H1 (cell line): ENCODE results near the gene GGA1. TPM values are rescaled to one million over a fixed set of nuclear protein-coding genes. Genes with fewer than 3 reads are reported as not detected.

ENCODE experiments used
- BCL11A ChIP-seq, 2 experiments: IDR thresholded peaks; one replicate each; pipeline ENCODE4 v1.6.1; 2011; ENCODE audit warnings: low read depth in 2 of 2, low read length in 2 of 2, mild to moderate bottlenecking in 2 of 2
- EP300 ChIP-seq, 2 experiments: IDR thresholded peaks; 1 replicate in 1 of 2; 2 replicates in 1 of 2; pipeline ENCODE4 v1.6.1; 2011 to 2012; ENCODE audit warnings: low read depth in 2 of 2, low read length in 2 of 2, mild to moderate bottlenecking in 2 of 2, borderline replicate concordance in 1 of 2, inconsistent platforms in 1 of 2, moderate library complexity in 1 of 2
- HDAC6 ChIP-seq: IDR thresholded peaks from one replicate; pipeline ENCODE4 v1.7.1; 2012; ENCODE audit warnings: low read depth, mild to moderate bottlenecking, inconsistent platforms, low read length, moderate library complexity
- RAD21 ChIP-seq, 2 experiments: IDR thresholded peaks in 1 of 2; conservative IDR thresholded peaks in 1 of 2; 2 replicates each; pipeline ENCODE4 v1.6.1; 2011; ENCODE audit warnings: low read depth in 2 of 2, low read length in 2 of 2, improper control_type of control experiment in 1 of 2, inconsistent platforms in 1 of 2, mild to moderate bottlenecking in 1 of 2, moderate library complexity in 1 of 2
- polyA plus RNA-seq, 7 experiments: library from polyadenylated mRNA; depleted of rRNA in 3 of 7; stranded (reverse) in 5 of 7; unstranded in 2 of 7; fragments of >200 nt in 5 of 7; fragments of 200-250 nt in 2 of 7; gene quantifications; 1 replicate in 5 of 7; 2 replicates in 1 of 7; 4 replicates in 1 of 7; pipeline versions ENCODE4 v1.2.1 to v1.2.3, GENCODE V29; 2011 to 2013; ENCODE audit warnings: missing spikeins in 2 of 7, mixed read lengths in 2 of 7
- total RNA-seq: library from RNA; stranded (reverse); fragmentation: NEBNext Ultra II Directional; extraction: Animal tissue kit (Norgen Biotek cat#: 25700); gene quantifications from 2 replicates; pipeline ENCODE4 v1.2.1, GENCODE V29; 2021

The GGA1 gene
- total and polyA plus RNA-seq, 2 of the 8 experiments (the other 6 are each of a cell fraction or from before 2014, with no cell fraction given), result 49.3 to 57.2 TPM

GRCh38 chr22:37564111-37564711, 44.4 kb upstream of the GGA1 start (continued):
- TF ChIP-seq BCL11A (IDR thresholded peaks at IDR 0.05; ENCODE audit: low read depth in 2 of 2, low read length in 2 of 2) (no peak), RAD21 (IDR thresholded peaks at IDR 0.05 in 1 of 2, conservative IDR thresholded peaks at IDR 0.05 in 1 of 2; ENCODE audit: low read depth in 2 of 2, low read length in 2 of 2) (no peak), HDAC6 (no peak), EP300 (IDR thresholded peaks at IDR 0.05; ENCODE audit: borderline replicate concordance in 1 of 2, low read depth in 2 of 2, low read length in 2 of 2) (no peak)
- TF ChIP-seq, all 59 proteins: peak for 0
